ENCODE results near the gene TLR1.
A peak's percentile ranks its signal among the peaks of the same experiment; 100 is the strongest.

TLR1 gene

GRCh38 chr4:38804654-38805295 lies at the start of gene TLR1:
TSS of gene TLR1 (minus strand) at chr4:38804791. CDS start at chr4:38798831, 5,960 bp downstream.
- TF ChIP-seq CTCF (IDR thresholded peaks at IDR 0.05), result peak; percentile 85
- H3K4me3 ChIP-seq (ENCODE audit: low read depth in 1 of 2, low read length in 1 of 2), result peak within 1 kb of the TSS; percentile 75 to 79
- peaks cover 63 to 68% of the 10 kb centered on the region in 2 experiments for H3K4me1 ChIP-seq (ENCODE audit: control insufficient read depth in 1 of 2, insufficient read depth in 1 of 2, low read depth in 1 of 2, low read length in 1 of 2)

GRCh38 chr4:38846015-38846414 lies 41.4 kb upstream of the TLR1 start:
- Histone ChIP-seq H3K4me3 (ENCODE audit: low read depth in 1 of 2, low read length in 1 of 2) (no peak overlapping the region), H3K27me3 (no peaks in the 10 kb centered on the region), H3K4me1 (ENCODE audit: control insufficient read depth in 1 of 2, insufficient read depth in 1 of 2, low read depth in 1 of 2, low read length in 1 of 2) (peaks cover 20 to 22% of the 10 kb centered on the region in 2 experiments), H3K36me3 (peaks cover 31% of the 10 kb centered on the region), H3K9me3 (no peaks in the 10 kb centered on the region), H3K27ac (peak overlapping the region; percentile 74)
- TF ChIP-seq CTCF (IDR thresholded peaks at IDR 0.05), result no peak

More at GRCh38 chr4:38804654-38805295, at the start of gene TLR1:
- H3K36me3 ChIP-seq, result peaks cover 35% of the 10 kb centered on the region
- no peaks in the 10 kb centered on the region for H3K27me3 ChIP-seq
- H3K9me3 ChIP-seq, result no peaks in the 10 kb centered on the region
- peak within 1 kb of the TSS; percentile 92 for H3K27ac ChIP-seq

- Histone ChIP-seq H3K36me3 (peaks cover 35% of the 10 kb centered on the region), H3K4me3 (ENCODE audit: low read depth in 1 of 2, low read length in 1 of 2) (no peak overlapping the region), H3K4me1 (ENCODE audit: control insufficient read depth in 1 of 2, insufficient read depth in 1 of 2, low read depth in 1 of 2, low read length in 1 of 2) (peaks cover 20 to 22% of the 10 kb centered on the region in 2 experiments), H3K27me3 (no peaks in the 10 kb centered on the region), H3K27ac (no peak overlapping the region), H3K9me3 (no peaks in the 10 kb centered on the region)
- TF ChIP-seq CTCF (IDR thresholded peaks at IDR 0.05), result no peak
Measured at GRCh38 chr4:38842994-38843393, 38.4 kb upstream of the TLR1 start.

GRCh38 chr4:38837849-38838248 lies 33.3 kb upstream of the TLR1 start:
- Histone ChIP-seq H3K4me1 (ENCODE audit: control insufficient read depth in 1 of 2, insufficient read depth in 1 of 2, low read depth in 1 of 2, low read length in 1 of 2) (no peaks in the 10 kb centered on the region), H3K4me3 (ENCODE audit: low read depth in 1 of 2, low read length in 1 of 2) (no peak overlapping the region), H3K9me3 (no peaks in the 10 kb centered on the region), H3K27ac (no peak overlapping the region), H3K36me3 (peaks cover 16% of the 10 kb centered on the region), H3K27me3 (no peaks in the 10 kb centered on the region)
- no peak for TF ChIP-seq CTCF (IDR thresholded peaks at IDR 0.05)

- H3K27ac ChIP-seq, result no peak overlapping the region
- no peaks in the 10 kb centered on the region for H3K27me3 ChIP-seq
- H3K9me3 ChIP-seq, result no peaks in the 10 kb centered on the region
- peaks cover 11% of the 10 kb centered on the region for H3K36me3 ChIP-seq
- no peak overlapping the region for H3K4me3 ChIP-seq (ENCODE audit: low read depth in 1 of 2, low read length in 1 of 2)
- no peak for TF ChIP-seq CTCF (IDR thresholded peaks at IDR 0.05)
- H3K4me1 ChIP-seq (ENCODE audit: control insufficient read depth in 1 of 2, insufficient read depth in 1 of 2, low read depth in 1 of 2, low read length in 1 of 2), result peaks cover 0 to 5% of the 10 kb centered on the region in 2 experiments
Measured at GRCh38 chr4:38837334-38837733, 32.7 kb upstream of the TLR1 start.

All from neutrophil (primary cell).